DOHH2 (cell line): ENCODE measurements around the gene CERK.

Source experiments
- H3F3A ChIP-seq: fragments of 200-600 bp; sonication (generic), shearing (Covaris generic); 2 replicates; pipeline ENCODE4 v1.6.0; 2016; ENCODE audit warnings: antibody characterized with exemption, mild to moderate bottlenecking; ENCODE audit not compliant: control insufficient read depth, insufficient read depth
- H3K27ac ChIP-seq: fragments of 200-600 bp; sonication (generic); 2 replicates; pipeline ENCODE4 v1.5.1; 2014; ENCODE audit warnings: low read depth, mild to moderate bottlenecking, low read length, moderate library complexity
- H3K27me3 ChIP-seq: fragments of 200-600 bp; sonication (generic); 2 replicates; pipeline ENCODE4 v1.6.1; 2014; ENCODE audit warnings: mild to moderate bottlenecking, low read length, mixed read lengths; ENCODE audit not compliant: control insufficient read depth
- H3K36me3 ChIP-seq: fragments of 200-600 bp; sonication (generic); 2 replicates; pipeline ENCODE4 v1.6.1; 2014; ENCODE audit warnings: mild to moderate bottlenecking, low read length, moderate library complexity, mixed read lengths; ENCODE audit not compliant: control insufficient read depth
- H3K4me1 ChIP-seq: fragments of 200-600 bp; sonication (generic); 2 replicates; pipeline ENCODE4 v1.6.1; 2014; ENCODE audit warnings: mild to moderate bottlenecking, low read length, mixed read lengths; ENCODE audit not compliant: control insufficient read depth
- H3K4me2 ChIP-seq: fragments of 200-600 bp; sonication (generic); 2 replicates; pipeline ENCODE4 v1.6.0; 2014; ENCODE audit warnings: mild to moderate bottlenecking, low read length, moderate library complexity
- H3K4me3 ChIP-seq: fragments of 200-600 bp; sonication (generic); 2 replicates; pipeline ENCODE4 v1.5.1; 2014; ENCODE audit warnings: mild to moderate bottlenecking, low read length, mixed read lengths
- H3K79me2 ChIP-seq: fragments of 200-600 bp; sonication (generic); 2 replicates; pipeline ENCODE4 v1.6.1; 2014; ENCODE audit warnings: mild to moderate bottlenecking, low read length, mixed read lengths; ENCODE audit not compliant: control insufficient read depth
- H3K9me2 ChIP-seq: fragments of 200-600 bp; sonication (generic); replicated peaks from 2 replicates; pipeline ENCODE4 v1.6.1; 2014; ENCODE audit warnings: mild to moderate bottlenecking, low read length, mixed read lengths; ENCODE audit not compliant: control insufficient read depth
- H3K9me3 ChIP-seq: fragments of 200-600 bp; sonication (generic); 2 replicates; pipeline ENCODE4 v1.6.1; 2014; ENCODE audit warnings: antibody characterized with exemption, low read length, mixed read lengths; ENCODE audit not compliant: control insufficient read depth, insufficient read depth
- H4K20me1 ChIP-seq: fragments of 200-600 bp; sonication (generic); 2 replicates; pipeline ENCODE4 v1.6.0; 2014; ENCODE audit warnings: low read depth, mild to moderate bottlenecking, antibody characterized with exemption, low read length, moderate library complexity; ENCODE audit not compliant: control insufficient read depth, insufficient read depth
- CTCF ChIP-seq: fragments of 200-600 bp; sonication (generic); IDR thresholded peaks from one replicate; pipeline ENCODE4 v1.5.1; 2014; ENCODE audit warnings: antibody characterized with exemption, mild to moderate bottlenecking, low read depth, low read length; ENCODE audit not compliant: poor library complexity, severe bottlenecking
- EZH2phosphoT487 ChIP-seq: fragments of 200-600 bp; sonication (generic); IDR thresholded peaks from 2 replicates; pipeline ENCODE4 v1.6.1; 2017; ENCODE audit warnings: borderline replicate concordance, mild to moderate bottlenecking, antibody characterized with exemption, low read length, moderate library complexity, mixed read lengths

Gene CERK

GRCh38 chr22:46697811-46698515 lies 40.1 kb downstream of the CERK start:
- Histone ChIP-seq H3K4me2 (no peak overlapping the region), H3K36me3 (peaks cover 41% of the 10 kb centered on the region), H3K79me2 (no peaks in the 10 kb centered on the region), H3K4me3 (no peak overlapping the region), H3K9me3 (no peaks in the 10 kb centered on the region), H3K9me2 (no peaks in the 10 kb centered on the region), H4K20me1 (no peaks in the 10 kb centered on the region), H3F3A (no peaks in the 10 kb centered on the region), H3K4me1 (no peaks in the 10 kb centered on the region), H3K27ac (no peak overlapping the region), H3K27me3 (no peaks in the 10 kb centered on the region)
- TF ChIP-seq CTCF = no peak
- TF ChIP-seq EZH2phosphoT487 = no peak

GRCh38 chr22:46696614-46697013 lies 41.4 kb downstream of the CERK start:
- no peak for TF ChIP-seq CTCF
- H4K20me1 ChIP-seq = no peaks in the 10 kb centered on the region
- no peaks in the 10 kb centered on the region for H3K79me2 ChIP-seq
- H3K9me3 ChIP-seq = no peaks in the 10 kb centered on the region
- peaks cover 41% of the 10 kb centered on the region for H3K36me3 ChIP-seq
- H3K27ac ChIP-seq = no peak overlapping the region
- H3F3A ChIP-seq = no peaks in the 10 kb centered on the region
- no peaks in the 10 kb centered on the region for H3K27me3 ChIP-seq
- H3K4me3 ChIP-seq = no peak overlapping the region
- H3K4me1 ChIP-seq = no peaks in the 10 kb centered on the region
- H3K9me2 ChIP-seq = no peaks in the 10 kb centered on the region
- H3K4me2 ChIP-seq = no peak overlapping the region

DNA sequence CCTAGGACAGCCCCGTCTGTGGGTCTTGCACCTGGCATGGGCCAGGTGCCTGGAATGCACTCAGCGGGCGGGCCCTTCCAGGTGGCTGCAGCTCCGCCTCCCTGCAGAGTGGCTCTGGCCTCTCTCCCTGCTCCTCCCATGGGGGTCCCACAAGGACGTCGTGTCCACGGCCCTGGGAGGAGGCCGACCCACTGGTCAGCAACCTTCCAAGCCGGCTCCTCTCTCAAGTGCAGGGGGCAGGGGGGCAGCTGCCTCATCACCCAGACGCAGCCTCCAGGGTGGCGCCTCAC lies 41.9 kb downstream of the CERK start:
- no peaks in the 10 kb centered on the region for H3K4me1 ChIP-seq
- H3K36me3 ChIP-seq = peaks cover 39% of the 10 kb centered on the region
- H3K27me3 ChIP-seq = no peaks in the 10 kb centered on the region
- no peak overlapping the region for H3K27ac ChIP-seq
- no peak overlapping the region for H3K4me3 ChIP-seq
- no peaks in the 10 kb centered on the region for H4K20me1 ChIP-seq
- TF ChIP-seq CTCF = no peak
- no peak for TF ChIP-seq EZH2phosphoT487
- H3K9me3 ChIP-seq = no peaks in the 10 kb centered on the region
- no peaks in the 10 kb centered on the region for H3F3A ChIP-seq
- no peak overlapping the region for H3K4me2 ChIP-seq
- no peaks in the 10 kb centered on the region for H3K9me2 ChIP-seq
- no peaks in the 10 kb centered on the region for H3K79me2 ChIP-seq
